Measurements from ENCODE around the gene CALHM4. TPM values are rescaled to one million over a fixed set of nuclear protein-coding genes. Genes with fewer than 3 reads are reported as not detected.

CALHM4 gene
- total RNA-seq, 4 donors from 2014 or later: not detected

- in situ Hi-C loops (cut with MboI; ENCODE audit: low sequenced_read_pairs in 4 of 4): no loop called here
- DNase-seq: no peak
- Histone ChIP-seq H3K36me3 (peaks cover 0 to 11% of the 10 kb centered on the region in 2 donors), H3K27ac (peak overlapping the region; percentile 88 to 94 (median 91)), H3K4me3 (peak overlapping the region; percentile 77 to 92 (median 86)), H3K9me3 (no peaks in the 10 kb centered on the region), H3K4me1 (peaks cover 41 to 43% of the 10 kb centered on the region in 2 donors), H3K27me3 (no peaks in the 10 kb centered on the region)
- intact Hi-C loops (cut with DNase I; ENCODE audit: low total_unique reads): loop anchor here (1.0 to 5.0 kb wide), 4 partner anchors 96 to 291 kb away; partner anchors contain the start of genes KPNA5 and ZUP1
- TF ChIP-seq CTCF (IDR thresholded peaks at IDR 0.05 in 4 of 5, conservative IDR thresholded peaks at IDR 0.05 in 1 of 5) (no peak), POLR2A (IDR thresholded peaks at IDR 0.05) (no peak)
- ATAC-seq: peak; percentile 47 to 56
Observed at GRCh38 chr6:116571683-116572000, 18.1 kb downstream of the CALHM4 start.

- Histone ChIP-seq H3K27me3 (no peaks in the 10 kb centered on the region), H3K4me1 (peaks cover 41 to 47% of the 10 kb centered on the region in 2 donors), H3K27ac (peak overlapping the region; percentile 88 to 94 (median 91)), H3K9me3 (no peaks in the 10 kb centered on the region), H3K36me3 (peaks cover 0 to 13% of the 10 kb centered on the region in 2 donors), H3K4me3 (peak overlapping the region; percentile 77 to 92 (median 86))
- ATAC-seq (peak in 1 of 2 donors; percentile 42), DNase-seq (peak in 1 of 2 donors; percentile 29)
- intact Hi-C loops (cut with DNase I; ENCODE audit: low total_unique reads) (loop anchor here (5.0 kb wide), 2 partner anchors 95 to 110 kb away; partner anchors contain the start of genes KPNA5 and ZUP1), in situ Hi-C loops (cut with MboI; ENCODE audit: low sequenced_read_pairs in 4 of 4) (no loop called here)
- TF ChIP-seq POLR2A (IDR thresholded peaks at IDR 0.05) (no peak), CTCF (IDR thresholded peaks at IDR 0.05 in 4 of 5, conservative IDR thresholded peaks at IDR 0.05 in 1 of 5) (no peak)
Observed at GRCh38 chr6:116572162-116572561, 18.6 kb downstream of the CALHM4 start.

GRCh38 chr6:116575227-116575626 lies 21.7 kb downstream of the CALHM4 start:
- DNase-seq: no peak
- H3K4me1 ChIP-seq: peaks cover 27 to 42% of the 10 kb centered on the region in 2 donors
- no peak overlapping the region for H3K4me3 ChIP-seq
- intact Hi-C loops (cut with DNase I; ENCODE audit: low total_unique reads) (no loop called here), in situ Hi-C loops (cut with MboI; ENCODE audit: low sequenced_read_pairs in 4 of 4) (no loop called here)
- no peak for ATAC-seq
- H3K9me3 ChIP-seq: no peaks in the 10 kb centered on the region
- no peak overlapping the region for H3K27ac ChIP-seq
- no peak for TF ChIP-seq POLR2A (IDR thresholded peaks at IDR 0.05)
- no peak for TF ChIP-seq CTCF (IDR thresholded peaks at IDR 0.05 in 4 of 5, conservative IDR thresholded peaks at IDR 0.05 in 1 of 5)
- H3K36me3 ChIP-seq: peaks cover 0 to 16% of the 10 kb centered on the region in 2 donors
- H3K27me3 ChIP-seq: no peaks in the 10 kb centered on the region

GRCh38 chr6:116577486-116577885 lies 23.9 kb downstream of the CALHM4 start:
- in situ Hi-C loops (cut with MboI; ENCODE audit: low sequenced_read_pairs in 4 of 4) (no loop called here), intact Hi-C loops (cut with DNase I; ENCODE audit: low total_unique reads) (no loop called here)
- no peak for ATAC-seq
- no peak for DNase-seq
- no peak overlapping the region for H3K4me3 ChIP-seq
- no peak overlapping the region for H3K27ac ChIP-seq
- no peaks in the 10 kb centered on the region for H3K9me3 ChIP-seq
- peaks cover 20 to 35% of the 10 kb centered on the region in 2 donors for H3K4me1 ChIP-seq
- TF ChIP-seq CTCF (IDR thresholded peaks at IDR 0.05 in 4 of 5, conservative IDR thresholded peaks at IDR 0.05 in 1 of 5): no peak
- no peak for TF ChIP-seq POLR2A (IDR thresholded peaks at IDR 0.05)
- no peaks in the 10 kb centered on the region for H3K27me3 ChIP-seq
- H3K36me3 ChIP-seq: peaks cover 0 to 25% of the 10 kb centered on the region in 2 donors

GRCh38 chr6:116578335-116578734 lies 24.8 kb downstream of the CALHM4 start:
- in situ Hi-C loops (cut with MboI; ENCODE audit: low sequenced_read_pairs in 4 of 4) (no loop called here), intact Hi-C loops (cut with DNase I; ENCODE audit: low total_unique reads) (no loop called here)
- DNase-seq: no peak
- no peak overlapping the region for H3K4me3 ChIP-seq
- no peaks in the 10 kb centered on the region for H3K9me3 ChIP-seq
- H3K27ac ChIP-seq: no peak overlapping the region
- TF ChIP-seq CTCF (IDR thresholded peaks at IDR 0.05 in 4 of 5, conservative IDR thresholded peaks at IDR 0.05 in 1 of 5) (no peak), POLR2A (IDR thresholded peaks at IDR 0.05) (no peak)
- peaks cover 0 to 31% of the 10 kb centered on the region in 2 donors for H3K36me3 ChIP-seq
- no peak for ATAC-seq
- H3K27me3 ChIP-seq: no peaks in the 10 kb centered on the region
- H3K4me1 ChIP-seq: peaks cover 11 to 27% of the 10 kb centered on the region in 2 donors

Measured in gastrocnemius medialis (tissue), 4 donors.